Hindlimb muscle (tissue), 1 donor: ENCODE data around the gene NEDD9. TPM values are rescaled to one million over a fixed set of nuclear protein-coding genes. Genes with fewer than 3 reads are reported as not detected.

ENCODE experiments used
- DNase-seq: peaks from one replicate; pipeline ENCODE4 v3.0.0-alpha.2; 2013
- polyA plus RNA-seq: library from polyadenylated mRNA; unstranded; fragments of 120-200 nt; gene quantifications from one replicate; pipeline ENCODE4 v1.2.1, GENCODE V29; 2013; ENCODE audit not compliant: insufficient read length

NEDD9 gene
- polyA plus RNA-seq, 1 donor: 9.6 TPM

DNA sequence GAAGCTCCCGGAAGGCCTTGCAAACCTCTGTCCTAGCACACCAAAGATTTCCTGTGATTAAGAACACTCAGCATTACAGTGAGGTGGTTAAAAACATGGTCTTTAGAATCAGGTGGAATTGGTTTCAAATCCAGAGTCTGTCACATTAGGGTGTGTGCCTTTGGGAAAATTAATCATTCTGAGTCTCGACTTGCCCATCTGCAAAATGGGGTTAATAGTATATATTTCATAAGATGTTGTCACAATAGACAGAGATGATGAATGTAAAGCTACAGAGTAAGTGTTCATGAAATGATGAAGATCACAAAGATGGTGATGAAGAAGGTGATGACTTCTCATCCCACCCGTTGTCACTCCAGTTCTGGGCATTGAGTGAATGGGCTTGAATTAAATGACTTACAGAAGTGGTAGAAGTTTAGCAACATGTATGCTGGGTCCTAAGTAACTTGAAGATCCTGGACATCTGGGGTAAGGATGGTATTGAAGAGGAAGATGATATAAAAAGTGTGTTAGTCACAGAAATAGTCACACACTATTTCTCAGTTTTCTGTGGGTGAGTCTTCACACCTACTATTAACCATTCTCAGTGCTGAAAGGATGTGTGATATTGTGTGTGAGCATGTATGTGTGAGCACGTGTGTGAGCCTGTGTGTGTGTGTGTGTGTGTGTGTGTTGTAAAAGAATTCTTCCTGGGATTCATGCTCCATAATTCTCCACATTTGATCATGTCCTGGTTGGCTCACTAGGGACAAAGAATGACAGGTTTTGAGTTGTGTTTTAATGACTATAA is 28.0 kb upstream of the NEDD9 start:
- no peak for DNase-seq

DNA sequence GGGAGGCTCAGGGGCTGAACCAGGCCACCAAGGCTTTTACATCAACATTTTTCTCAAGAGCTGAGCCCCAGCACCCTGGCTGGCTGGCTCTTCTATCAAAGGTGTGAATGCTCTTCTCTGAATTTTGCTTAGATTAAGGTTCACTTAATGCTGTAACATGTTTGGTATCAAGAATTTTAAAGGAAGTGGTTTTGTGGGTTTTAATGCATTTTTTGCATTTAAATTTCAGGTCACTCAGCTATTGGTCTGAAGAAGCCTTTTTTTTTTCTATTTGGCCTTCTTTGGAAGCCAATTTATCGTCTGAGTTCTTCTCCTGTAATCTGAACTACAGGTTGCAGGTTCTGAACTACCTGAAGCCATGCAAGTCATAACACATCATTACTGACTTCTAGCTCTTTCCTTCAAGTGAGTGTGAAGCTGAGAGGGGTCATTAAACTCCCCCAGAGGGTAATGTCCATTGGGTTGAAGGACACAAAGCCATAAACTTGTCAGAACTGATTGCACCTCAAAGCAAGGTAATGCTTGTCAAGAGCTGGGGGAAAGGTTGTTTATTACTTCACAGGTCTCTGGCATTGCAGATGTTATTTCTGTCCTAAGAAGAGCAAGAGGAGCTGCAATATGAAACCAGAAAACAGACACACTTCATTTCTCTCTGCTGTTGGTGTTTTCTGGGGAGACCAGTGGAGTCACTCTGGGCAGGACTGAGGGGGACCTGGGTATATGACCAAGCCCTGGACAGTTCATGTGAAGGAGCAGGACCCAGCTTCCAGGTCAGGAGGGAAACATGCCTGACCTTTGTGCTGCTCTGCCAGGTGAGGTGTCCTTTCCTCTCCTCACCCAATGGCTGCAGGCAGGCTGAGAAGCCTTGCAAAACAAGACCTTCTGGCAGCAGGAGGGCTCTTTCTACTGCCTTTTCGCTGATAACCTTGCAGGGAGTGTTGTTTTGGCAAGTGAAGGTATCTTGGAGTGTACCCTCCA is 26.1 kb upstream of the NEDD9 start:
- no peak for DNase-seq

DNA sequence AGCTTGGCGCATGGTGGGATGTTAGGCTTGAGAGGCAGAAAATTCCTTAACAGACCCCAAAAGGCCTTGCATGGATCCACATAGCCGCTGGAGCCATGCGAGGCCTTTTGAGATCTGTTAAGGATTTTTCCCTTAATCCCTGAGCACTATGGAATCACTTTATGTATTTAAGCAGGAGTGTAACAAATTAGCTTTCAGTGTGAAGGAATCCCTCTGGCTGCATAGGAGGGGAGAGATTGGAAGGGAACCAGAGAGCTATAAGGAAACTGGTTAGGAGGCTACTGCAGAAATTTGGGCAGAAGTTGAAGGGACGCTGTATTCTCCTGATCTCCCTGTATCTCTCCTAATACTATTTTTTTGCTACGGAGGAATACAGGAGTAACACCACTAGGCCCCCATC is 23.1 kb upstream of the NEDD9 start:
- DNase-seq: no peak

DNA sequence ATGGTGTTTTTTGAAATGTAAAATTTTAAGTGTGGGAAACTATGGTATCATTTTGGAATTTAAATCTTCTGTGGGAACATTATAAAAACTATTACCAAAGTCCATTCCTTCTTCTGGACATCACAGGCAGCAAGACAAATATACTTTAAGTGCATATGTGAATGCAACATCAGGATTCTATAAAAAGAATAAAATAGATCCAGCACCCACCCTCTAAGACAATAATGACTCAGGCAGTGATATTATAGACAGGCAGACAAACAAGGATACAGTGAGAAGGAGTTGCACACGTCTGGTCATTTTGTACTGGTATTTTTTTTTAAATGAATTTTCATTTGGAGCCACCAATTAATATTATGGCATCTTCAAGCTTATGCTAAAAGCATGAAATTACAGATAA is 21.1 kb upstream of the NEDD9 start:
- no peak for DNase-seq

DNA sequence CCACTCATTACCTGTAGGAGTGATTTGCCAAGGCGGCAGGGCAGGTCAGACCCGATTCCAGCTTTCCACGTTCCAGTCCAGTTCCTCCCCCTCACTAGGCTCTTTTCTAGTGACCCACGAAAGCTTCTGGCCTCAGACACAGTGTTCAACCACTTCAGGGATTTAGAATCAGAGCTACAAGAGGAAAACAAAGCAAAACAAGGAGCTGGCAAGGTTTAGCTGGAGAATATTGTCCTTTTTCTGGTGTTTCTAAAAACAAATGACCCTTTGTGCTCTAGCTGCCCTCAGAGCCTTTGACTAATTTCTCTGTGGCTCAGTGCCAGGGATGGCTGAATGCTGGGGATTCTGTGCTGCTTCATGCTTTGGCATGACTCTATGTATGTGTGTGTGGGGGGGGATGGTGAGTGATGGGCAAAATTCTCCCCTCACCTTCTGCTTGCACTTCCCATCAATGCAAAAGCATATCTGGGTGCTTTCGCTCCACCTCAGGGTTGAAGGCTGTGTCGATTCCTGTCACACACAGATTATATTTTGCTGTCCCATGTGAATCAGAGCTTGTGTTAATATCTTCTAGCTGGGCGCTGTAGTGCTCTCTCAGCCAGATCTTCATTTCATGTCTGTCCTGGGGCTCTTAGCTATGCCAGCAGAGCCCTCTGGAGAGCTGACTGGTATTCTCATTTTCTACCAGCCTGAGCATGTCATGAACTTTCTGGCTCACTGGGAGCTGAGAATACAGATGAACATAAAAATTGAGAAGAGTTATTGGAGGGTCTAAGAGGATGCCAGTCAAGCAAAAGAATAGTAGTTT is 19.3 kb upstream of the NEDD9 start:
- DNase-seq: no peak

DNA sequence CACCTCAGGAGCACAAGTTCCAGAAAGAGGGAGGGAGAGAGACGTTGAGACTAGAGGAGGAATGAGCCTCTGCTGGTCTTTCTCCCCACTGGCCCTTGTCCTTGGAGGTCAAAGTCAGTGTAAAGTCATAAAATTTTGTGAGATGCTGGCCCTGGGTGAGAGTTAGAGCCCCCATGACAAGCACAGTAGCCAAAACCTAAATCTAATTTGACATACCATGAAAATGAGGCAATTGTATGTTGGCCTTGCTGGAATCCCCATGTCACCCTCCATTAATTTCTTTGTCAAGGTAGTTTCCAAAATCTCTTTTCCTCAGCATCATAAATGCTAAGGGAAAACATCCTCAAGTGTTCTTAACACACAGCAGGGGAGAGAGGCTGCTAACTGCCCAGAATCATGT is 17.6 kb upstream of the NEDD9 start:
- no peak for DNase-seq

DNA sequence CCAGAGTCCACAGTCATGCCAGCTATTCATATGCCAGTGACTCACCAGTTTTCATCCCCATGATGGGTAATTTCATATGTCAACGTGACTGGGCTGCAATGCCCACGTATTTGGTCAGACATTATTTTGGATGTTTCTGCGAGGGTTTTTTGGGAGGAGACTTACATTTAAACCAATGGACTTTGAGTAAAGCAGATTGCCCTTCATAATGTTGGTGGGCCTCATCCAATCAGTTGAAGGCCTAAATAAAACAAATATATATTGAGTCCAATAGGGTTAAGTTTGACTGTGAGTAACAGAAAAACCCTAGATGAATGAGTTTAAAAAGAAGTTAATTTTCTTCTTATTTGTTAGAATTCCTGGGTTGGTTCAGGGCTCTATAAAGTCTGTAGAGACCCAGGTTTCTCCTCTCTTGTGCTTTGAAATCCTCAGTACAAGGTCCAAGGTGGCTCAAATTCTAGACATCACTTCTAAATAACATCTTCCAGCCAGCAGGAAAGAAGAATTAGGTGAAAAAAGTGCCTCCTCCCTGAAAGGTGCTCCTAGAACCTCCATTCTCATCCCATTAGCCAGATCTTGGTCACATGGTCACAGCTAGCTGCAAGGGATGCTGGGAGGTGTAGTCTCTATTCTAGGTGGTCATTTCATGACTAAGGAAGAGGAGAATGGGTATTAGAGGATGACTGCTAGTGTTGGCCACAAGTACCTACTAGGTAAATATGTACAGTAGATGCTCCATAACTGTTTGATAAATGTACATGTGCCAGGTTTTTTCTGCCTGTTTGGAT is 16.7 kb upstream of the NEDD9 start:
- no peak for DNase-seq

DNA sequence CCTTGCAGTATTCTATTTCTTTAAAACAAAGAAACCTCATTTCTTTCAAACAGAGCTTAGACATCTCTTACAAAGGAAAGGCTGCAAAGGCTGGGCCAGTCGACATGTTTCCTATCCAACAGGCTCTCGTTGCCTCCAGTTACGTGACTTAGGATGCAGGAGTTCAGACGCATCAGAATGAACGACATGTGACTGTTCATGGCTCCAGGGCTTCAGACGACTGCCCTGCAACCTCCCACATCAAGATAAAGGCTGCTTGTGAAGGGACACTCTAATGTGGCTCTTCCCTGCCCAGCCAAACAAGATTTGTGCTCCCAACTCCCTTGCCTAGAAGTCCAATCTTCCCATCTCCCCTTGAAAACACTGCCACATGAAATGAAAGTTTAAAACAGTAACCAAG is 14.3 kb upstream of the NEDD9 start:
- no peak for DNase-seq

DNA sequence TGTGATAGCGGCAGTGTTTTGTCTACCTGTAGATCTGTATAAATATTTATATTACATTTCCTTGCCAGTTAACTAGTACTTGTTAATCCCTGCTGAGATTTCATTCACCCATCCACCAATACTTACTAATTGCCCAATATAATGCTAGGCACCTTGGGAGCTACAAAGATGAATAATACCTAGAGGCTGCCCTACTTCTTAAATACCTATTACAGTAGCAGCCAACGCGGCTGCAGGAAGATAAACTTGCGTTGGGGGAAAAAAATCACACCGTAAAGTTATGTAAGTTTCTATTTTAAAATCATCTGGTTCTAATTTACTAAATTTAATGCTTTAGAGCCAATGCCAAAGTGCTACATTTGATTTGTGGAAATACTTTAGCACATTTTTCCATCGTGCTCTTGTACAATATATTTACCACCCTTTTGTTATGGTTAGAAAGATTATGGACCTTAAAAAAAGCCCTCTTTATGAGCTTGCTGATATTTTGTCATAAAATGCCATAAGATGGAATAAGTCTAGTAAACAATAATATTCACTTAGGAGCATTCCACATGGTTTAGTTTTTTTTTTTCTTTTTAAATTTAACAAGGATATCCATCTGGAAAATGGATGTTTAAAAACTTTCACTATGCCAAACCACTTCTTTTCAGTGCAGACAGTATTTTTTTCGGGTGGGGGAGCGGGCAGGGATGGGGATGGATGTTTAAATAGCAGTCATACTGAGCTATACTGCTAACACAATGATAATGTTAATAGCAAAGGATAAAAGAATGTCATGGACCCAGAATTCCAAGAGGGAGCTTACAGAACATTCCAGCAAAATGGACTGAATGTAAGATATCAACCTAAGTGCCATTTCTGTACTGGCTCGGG is 13.2 kb upstream of the NEDD9 start:
- peak; percentile 65 for DNase-seq

DNA sequence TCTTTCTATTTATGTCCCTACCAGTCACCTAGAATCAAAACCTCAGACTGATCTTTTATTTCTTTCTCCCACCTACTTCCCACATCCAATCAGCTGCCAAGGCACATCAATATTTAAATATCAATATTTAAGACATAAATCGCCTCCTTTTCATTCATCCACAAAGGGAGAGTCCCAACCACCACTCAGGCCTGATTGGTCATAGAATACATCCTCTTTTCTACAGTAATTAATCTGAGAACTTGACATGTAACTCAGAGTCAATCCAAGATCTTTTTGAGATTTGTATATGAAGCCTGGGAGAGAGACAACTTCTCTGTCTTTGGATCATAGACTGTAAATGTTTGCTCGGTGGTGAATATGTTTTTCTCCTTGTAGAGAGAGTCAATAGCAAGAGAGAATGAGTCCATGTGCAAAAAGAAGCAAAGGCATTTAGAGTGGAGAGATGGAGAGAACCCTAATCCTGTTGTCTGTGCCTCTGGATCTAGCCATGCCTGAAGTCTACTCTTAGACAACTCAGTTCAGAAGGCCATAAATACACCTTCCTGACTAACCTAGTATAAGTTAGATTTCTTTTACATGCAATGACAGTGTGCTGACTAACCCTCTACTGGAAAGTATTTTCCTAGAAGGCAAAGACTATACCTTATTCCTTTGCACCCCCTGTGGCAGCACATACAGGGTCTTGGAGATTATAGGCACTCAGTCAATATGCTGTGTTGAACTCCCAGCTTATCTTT is 12.1 kb upstream of the NEDD9 start:
- DNase-seq: no peak

DNA sequence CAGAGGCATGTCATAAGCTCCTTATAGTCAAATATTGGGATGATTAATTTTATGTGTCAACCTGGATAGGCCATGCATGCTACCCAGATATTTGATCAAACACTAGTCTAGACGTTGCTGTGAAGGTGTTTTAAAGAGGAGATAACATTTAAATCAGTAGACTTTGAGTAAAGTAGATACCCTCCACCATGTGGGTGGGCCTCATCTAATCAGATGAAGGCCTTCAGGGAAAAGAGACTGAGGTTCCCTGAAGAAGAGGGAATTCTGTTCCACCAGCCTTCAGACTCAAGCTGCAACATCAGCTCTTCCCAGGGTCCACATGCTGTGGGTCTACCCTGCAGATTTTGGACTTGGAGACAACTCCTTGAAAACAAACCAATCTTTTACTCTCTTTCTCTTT is 11.4 kb upstream of the NEDD9 start:
- DNase-seq: no peak

DNA sequence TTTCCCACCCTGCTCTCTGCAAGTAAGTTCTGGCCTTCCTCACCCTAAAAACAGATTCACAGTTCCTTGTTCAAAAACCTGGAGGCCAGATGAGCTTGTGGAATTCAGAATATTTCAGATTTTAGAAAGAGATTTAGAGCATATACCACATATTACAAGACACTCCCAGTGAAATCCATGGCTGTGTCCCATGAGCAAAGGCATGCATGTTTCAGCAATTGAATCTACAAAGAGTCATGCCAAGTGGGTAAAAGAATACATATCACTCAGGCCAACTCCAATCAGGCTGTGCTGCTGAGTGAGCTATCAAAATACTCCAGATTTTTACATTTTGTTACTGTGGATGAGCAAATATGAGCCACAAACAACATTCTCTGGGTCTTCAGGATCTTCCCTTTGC is 10.2 kb upstream of the NEDD9 start:
- no peak for DNase-seq

DNA sequence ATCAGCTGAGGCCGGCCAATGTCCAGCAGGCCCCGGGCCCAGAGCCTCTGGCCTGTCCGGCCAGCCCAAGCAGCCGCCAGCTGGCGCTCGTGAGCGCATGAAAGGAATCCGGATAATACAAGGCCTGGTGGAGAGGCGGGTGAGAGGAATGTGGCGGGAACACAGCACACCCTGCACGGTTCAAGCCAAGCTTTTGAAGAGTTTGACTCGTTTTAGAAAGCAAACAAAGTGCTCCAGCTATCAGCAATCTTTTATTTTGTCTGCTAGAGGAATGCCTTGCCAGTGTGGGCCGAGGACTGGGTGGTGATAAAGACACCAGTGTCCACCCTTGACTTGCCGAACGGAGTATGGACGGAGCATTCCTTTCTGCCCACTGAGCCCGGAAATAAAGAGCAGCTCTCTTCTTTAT is 9.3 kb upstream of the NEDD9 start:
- DNase-seq: no peak

DNA sequence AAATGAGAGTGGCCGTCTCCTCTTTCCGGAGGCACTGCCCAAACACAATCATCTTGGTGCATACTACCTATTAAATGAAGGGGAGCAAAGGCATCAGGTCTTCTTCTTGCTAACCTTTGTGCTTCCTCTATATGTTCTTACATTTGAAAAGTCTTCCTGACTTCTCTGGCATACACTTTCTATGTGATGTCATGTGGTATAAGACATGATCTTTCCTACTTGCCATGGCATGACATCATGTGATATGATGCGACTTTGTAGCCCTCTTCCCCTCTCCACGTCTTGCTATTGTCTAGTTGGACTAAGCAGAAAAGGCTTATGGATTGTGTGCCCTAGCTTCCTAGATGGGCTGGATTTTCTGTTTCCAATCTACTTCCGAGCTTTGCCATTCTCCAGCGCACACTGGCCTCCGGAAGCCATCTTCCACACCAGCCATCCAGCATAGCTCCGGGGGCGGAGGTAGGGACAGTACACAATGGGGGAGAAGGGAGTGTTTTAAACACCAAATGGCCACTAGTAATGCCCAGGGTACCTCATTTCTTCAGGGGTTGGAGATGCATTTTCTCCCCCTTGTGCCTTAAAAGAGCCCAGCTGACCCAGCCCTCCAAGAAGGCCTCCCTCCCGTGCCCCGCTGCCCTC is 8.8 kb upstream of the NEDD9 start:
- no peak for DNase-seq

DNA sequence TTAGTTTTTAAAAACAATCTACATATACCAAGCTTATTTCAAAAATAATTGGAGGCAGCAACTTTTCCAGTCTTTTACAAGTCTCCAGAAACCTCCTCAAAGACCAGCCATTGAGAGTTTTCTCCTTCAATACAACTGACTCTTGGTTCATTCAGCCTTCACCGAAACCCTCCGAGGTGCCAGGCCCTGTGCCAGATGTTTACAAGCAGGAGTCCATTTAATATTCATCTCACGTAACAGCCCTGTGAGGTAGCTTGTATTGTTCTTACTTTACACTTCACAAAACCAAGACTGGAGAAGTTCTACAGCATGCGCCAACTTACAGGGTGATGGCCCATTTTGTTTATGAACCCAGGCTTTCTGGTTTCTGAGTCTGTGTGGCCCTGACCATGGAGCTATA is 5.5 kb upstream of the NEDD9 start:
- no peak for DNase-seq

DNA sequence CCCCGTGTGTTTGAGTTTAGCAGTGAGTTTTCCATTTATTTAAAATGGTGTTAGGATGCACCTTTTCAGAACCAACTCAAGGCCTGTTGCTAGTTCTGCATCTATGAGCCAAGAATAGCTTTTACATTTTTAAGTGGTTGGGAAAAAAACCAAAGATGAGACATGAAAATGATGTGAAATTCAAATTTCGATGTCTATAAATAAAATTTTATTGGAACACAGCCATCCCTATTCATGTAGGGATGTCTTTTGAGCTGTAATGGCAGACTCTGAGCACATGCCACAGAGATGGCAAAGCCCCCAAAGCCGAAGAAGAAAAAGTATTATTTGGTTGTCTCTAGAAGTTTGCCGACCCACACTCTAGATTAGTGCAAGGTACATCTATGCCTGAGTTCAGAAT is 5.0 kb upstream of the NEDD9 start:
- no peak for DNase-seq

DNA sequence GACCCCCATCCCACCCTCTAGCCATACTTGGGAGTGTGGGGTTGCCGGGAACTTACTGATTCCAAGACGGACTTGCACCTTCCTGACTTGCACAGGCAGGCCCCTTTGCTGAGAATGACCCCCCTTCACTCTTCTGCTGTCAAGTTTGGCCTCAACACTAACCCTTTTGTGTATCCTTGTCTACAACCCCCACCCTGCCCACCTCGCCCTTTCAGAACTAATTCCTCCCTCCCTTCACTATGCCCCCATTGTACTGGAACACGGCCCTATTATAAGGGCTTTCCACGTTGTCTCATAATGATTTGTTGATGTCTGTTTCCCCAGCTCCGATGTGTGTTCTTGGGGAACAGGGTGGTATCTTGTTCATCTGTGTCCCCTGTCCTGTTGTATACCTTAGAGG is 4.4 kb upstream of the NEDD9 start:
- DNase-seq: no peak

DNA sequence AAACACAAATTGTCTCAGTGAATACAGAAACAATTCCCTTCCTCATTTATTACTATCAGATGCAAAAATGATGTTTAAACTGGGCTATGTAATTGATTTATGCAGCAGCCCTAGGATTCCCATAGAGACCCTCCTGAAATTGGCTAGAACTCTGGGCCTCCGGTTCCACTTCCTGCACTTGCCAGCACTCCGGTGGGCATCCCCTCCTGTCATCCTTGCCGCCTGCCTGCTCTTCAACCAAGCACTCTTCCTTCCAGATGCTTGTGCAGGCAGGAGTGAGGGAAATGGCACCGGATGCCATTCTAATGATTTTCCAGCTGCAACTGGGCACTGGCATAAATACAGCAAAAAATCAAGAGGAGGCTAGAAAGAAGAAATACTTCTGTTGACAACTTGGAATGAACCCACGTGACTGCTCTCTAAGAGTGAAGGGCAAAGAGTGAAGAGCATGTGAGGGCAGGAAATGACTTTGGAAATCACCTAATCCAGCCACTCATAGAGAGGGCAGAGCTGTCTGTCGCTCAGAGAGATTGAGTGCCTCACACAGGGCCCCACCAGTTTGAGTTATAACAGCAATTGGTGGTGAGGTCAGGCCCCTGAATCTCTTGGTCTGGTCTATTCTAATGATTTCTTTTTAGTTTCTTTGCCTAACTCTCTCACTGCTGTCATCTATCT is 3.7 kb upstream of the NEDD9 start:
- no peak for DNase-seq

DNA sequence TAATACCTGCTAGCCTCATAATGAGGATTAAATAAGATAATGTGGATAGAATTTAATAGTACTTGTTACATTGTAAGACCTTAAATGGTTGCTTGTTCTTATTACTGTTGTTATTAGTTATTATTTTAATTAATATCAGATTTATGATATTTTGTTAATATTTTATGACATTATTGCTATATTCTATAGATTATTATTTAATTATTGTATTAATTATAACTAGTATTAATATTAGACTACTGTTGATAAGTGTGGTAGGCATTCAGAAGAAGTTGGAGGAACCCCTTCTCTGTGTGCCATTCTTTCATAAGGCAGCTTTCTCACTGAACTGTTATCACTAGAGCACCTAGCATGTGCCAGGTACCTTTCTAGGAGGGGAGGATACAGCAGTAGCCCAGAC is 2.6 kb upstream of the NEDD9 start:
- no peak for DNase-seq
